ENCODE measurements around the gene BTBD9.

Gene BTBD9

GRCh38 chr6:38531134-38531533, 108.6 kb downstream of the BTBD9 start:
- Histone ChIP-seq H3K4me1 (ENCODE audit: control insufficient read depth, insufficient read depth, low read length) (no peaks in the 10 kb centered on the region; the same call in 1 of the 2 replicates), H3K27me3 (ENCODE audit: control insufficient read depth, insufficient read depth, low read length) (no peaks in the 10 kb centered on the region), H3K27ac (ENCODE audit: low read length) (no peak overlapping the region), H3K36me3 (ENCODE audit: control insufficient read depth, insufficient read depth, low read length) (no peaks in the 10 kb centered on the region), H3K4me3 (ENCODE audit: low read length) (no peak overlapping the region), H3K9me3 (ENCODE audit: control insufficient read depth, insufficient read depth, low read length) (no peaks in the 10 kb centered on the region)
- no CpG with 5 or more reads among the region's 3 CpGs for WGBS (ENCODE audit: insufficient coverage, insufficient read length)
- no peak for DNase-seq (ENCODE audit: low read depth, low spot score)

- Histone ChIP-seq H3K36me3 (ENCODE audit: control insufficient read depth, insufficient read depth, low read length) (no peaks in the 10 kb centered on the region), H3K4me3 (ENCODE audit: low read length) (no peak overlapping the region), H3K4me1 (ENCODE audit: control insufficient read depth, insufficient read depth, low read length) (no peaks in the 10 kb centered on the region; the same call in 1 of the 2 replicates), H3K27ac (ENCODE audit: low read length) (no peak overlapping the region), H3K27me3 (ENCODE audit: control insufficient read depth, insufficient read depth, low read length) (no peaks in the 10 kb centered on the region), H3K9me3 (ENCODE audit: control insufficient read depth, insufficient read depth, low read length) (no peaks in the 10 kb centered on the region)
- no peak for DNase-seq (ENCODE audit: low read depth, low spot score)
- WGBS (ENCODE audit: insufficient coverage, insufficient read length) = no CpG with 5 or more reads among the region's 5 CpGs
These were observed 111.3 kb downstream of the BTBD9 start for GRCh38 chr6:38528196-38528965.

- no peak overlapping the region for H3K27ac ChIP-seq (ENCODE audit: low read length)
- no peaks in the 10 kb centered on the region; the same call in 1 of the 2 replicates for H3K4me1 ChIP-seq (ENCODE audit: control insufficient read depth, insufficient read depth, low read length)
- no peak overlapping the region for H3K4me3 ChIP-seq (ENCODE audit: low read length)
- H3K36me3 ChIP-seq (ENCODE audit: control insufficient read depth, insufficient read depth, low read length) = no peaks in the 10 kb centered on the region
- no peaks in the 10 kb centered on the region for H3K9me3 ChIP-seq (ENCODE audit: control insufficient read depth, insufficient read depth, low read length)
- WGBS (ENCODE audit: insufficient coverage, insufficient read length) = no CpG with 5 or more reads among the region's 1 CpG
- no peak for DNase-seq (ENCODE audit: low read depth, low spot score)
- H3K27me3 ChIP-seq (ENCODE audit: control insufficient read depth, insufficient read depth, low read length) = no peaks in the 10 kb centered on the region
These were observed 112.4 kb downstream of the BTBD9 start for GRCh38 chr6:38527371-38527770.

- no peak for DNase-seq (ENCODE audit: low read depth, low spot score)
- Histone ChIP-seq H3K27ac (ENCODE audit: low read length) (no peak overlapping the region), H3K27me3 (ENCODE audit: control insufficient read depth, insufficient read depth, low read length) (no peaks in the 10 kb centered on the region), H3K4me1 (ENCODE audit: control insufficient read depth, insufficient read depth, low read length) (no peaks in the 10 kb centered on the region), H3K9me3 (ENCODE audit: control insufficient read depth, insufficient read depth, low read length) (no peaks in the 10 kb centered on the region), H3K4me3 (ENCODE audit: low read length) (no peak overlapping the region), H3K36me3 (ENCODE audit: control insufficient read depth, insufficient read depth, low read length) (no peaks in the 10 kb centered on the region)
- no CpG with 5 or more reads among the region's 2 CpGs for WGBS (ENCODE audit: insufficient coverage, insufficient read length)
These were observed 113.8 kb downstream of the BTBD9 start for GRCh38 chr6:38525888-38526287.

- H3K9me3 ChIP-seq (ENCODE audit: control insufficient read depth, insufficient read depth, low read length) = no peaks in the 10 kb centered on the region
- DNase-seq (ENCODE audit: low read depth, low spot score) = no peak
- H3K27me3 ChIP-seq (ENCODE audit: control insufficient read depth, insufficient read depth, low read length) = no peaks in the 10 kb centered on the region
- no peak overlapping the region for H3K4me3 ChIP-seq (ENCODE audit: low read length)
- no peak overlapping the region for H3K27ac ChIP-seq (ENCODE audit: low read length)
- no peaks in the 10 kb centered on the region for H3K36me3 ChIP-seq (ENCODE audit: control insufficient read depth, insufficient read depth, low read length)
- H3K4me1 ChIP-seq (ENCODE audit: control insufficient read depth, insufficient read depth, low read length) = no peaks in the 10 kb centered on the region
- no CpG with 5 or more reads among the region's 3 CpGs for WGBS (ENCODE audit: insufficient coverage, insufficient read length)
These were observed 115.1 kb downstream of the BTBD9 start for GRCh38 chr6:38524436-38525145.

GRCh38 chr6:38522322-38522721, 117.4 kb downstream of the BTBD9 start:
- Histone ChIP-seq H3K27me3 (ENCODE audit: control insufficient read depth, insufficient read depth, low read length) (no peaks in the 10 kb centered on the region), H3K4me1 (ENCODE audit: control insufficient read depth, insufficient read depth, low read length) (no peaks in the 10 kb centered on the region), H3K36me3 (ENCODE audit: control insufficient read depth, insufficient read depth, low read length) (no peaks in the 10 kb centered on the region), H3K9me3 (ENCODE audit: control insufficient read depth, insufficient read depth, low read length) (no peaks in the 10 kb centered on the region), H3K27ac (ENCODE audit: low read length) (no peak overlapping the region), H3K4me3 (ENCODE audit: low read length) (no peak overlapping the region)
- DNase-seq (ENCODE audit: low read depth, low spot score) = no peak
- WGBS (ENCODE audit: insufficient coverage, insufficient read length) = no CpG with 5 or more reads among the region's 2 CpGs

- no peak overlapping the region for H3K4me3 ChIP-seq (ENCODE audit: low read length)
- no peaks in the 10 kb centered on the region for H3K4me1 ChIP-seq (ENCODE audit: control insufficient read depth, insufficient read depth, low read length)
- no peaks in the 10 kb centered on the region for H3K36me3 ChIP-seq (ENCODE audit: control insufficient read depth, insufficient read depth, low read length)
- no peak overlapping the region for H3K27ac ChIP-seq (ENCODE audit: low read length)
- H3K9me3 ChIP-seq (ENCODE audit: control insufficient read depth, insufficient read depth, low read length) = no peaks in the 10 kb centered on the region
- no peak for DNase-seq (ENCODE audit: low read depth, low spot score)
- no peaks in the 10 kb centered on the region for H3K27me3 ChIP-seq (ENCODE audit: control insufficient read depth, insufficient read depth, low read length)
These were observed 121.0 kb downstream of the BTBD9 start for GRCh38 chr6:38518511-38519304.

- Histone ChIP-seq H3K4me3 (ENCODE audit: low read length) (no peak overlapping the region), H3K9me3 (ENCODE audit: control insufficient read depth, insufficient read depth, low read length) (no peaks in the 10 kb centered on the region), H3K4me1 (ENCODE audit: control insufficient read depth, insufficient read depth, low read length) (no peaks in the 10 kb centered on the region), H3K36me3 (ENCODE audit: control insufficient read depth, insufficient read depth, low read length) (no peaks in the 10 kb centered on the region), H3K27ac (ENCODE audit: low read length) (no peak overlapping the region), H3K27me3 (ENCODE audit: control insufficient read depth, insufficient read depth, low read length) (no peaks in the 10 kb centered on the region)
- DNase-seq (ENCODE audit: low read depth, low spot score) = no peak
These were observed 122.7 kb downstream of the BTBD9 start for GRCh38 chr6:38517005-38517404.

- Histone ChIP-seq H3K9me3 (ENCODE audit: control insufficient read depth, insufficient read depth, low read length) (no peaks in the 10 kb centered on the region), H3K36me3 (ENCODE audit: control insufficient read depth, insufficient read depth, low read length) (no peaks in the 10 kb centered on the region), H3K4me3 (ENCODE audit: low read length) (no peak overlapping the region), H3K4me1 (ENCODE audit: control insufficient read depth, insufficient read depth, low read length) (peaks cover 2% of the 10 kb centered on the region; the same call in 1 of the 2 replicates), H3K27me3 (ENCODE audit: control insufficient read depth, insufficient read depth, low read length) (no peaks in the 10 kb centered on the region), H3K27ac (ENCODE audit: low read length) (no peak overlapping the region)
- no peak for DNase-seq (ENCODE audit: low read depth, low spot score)
These were observed 125.3 kb downstream of the BTBD9 start for GRCh38 chr6:38514399-38514798.

GRCh38 chr6:38512211-38512610, 127.5 kb downstream of the BTBD9 start:
- H3K9me3 ChIP-seq (ENCODE audit: control insufficient read depth, insufficient read depth, low read length) = no peaks in the 10 kb centered on the region
- DNase-seq (ENCODE audit: low read depth, low spot score) = no peak
- no peaks in the 10 kb centered on the region for H3K27me3 ChIP-seq (ENCODE audit: control insufficient read depth, insufficient read depth, low read length)
- H3K36me3 ChIP-seq (ENCODE audit: control insufficient read depth, insufficient read depth, low read length) = no peaks in the 10 kb centered on the region
- no peak overlapping the region for H3K4me3 ChIP-seq (ENCODE audit: low read length)
- peaks cover 4% of the 10 kb centered on the region; the same call in 1 of the 2 replicates for H3K4me1 ChIP-seq (ENCODE audit: control insufficient read depth, insufficient read depth, low read length)
- no CpG with 5 or more reads among the region's 5 CpGs for WGBS (ENCODE audit: insufficient coverage, insufficient read length)
- no peak overlapping the region for H3K27ac ChIP-seq (ENCODE audit: low read length)

Data from iPS DF 6.9 (cell line).